RWPE2 (cell line): ENCODE results near the gene ARL8A.

ENCODE experiments used
- ATAC-seq: fragments of 200-7000 bp; cut with Tn5 transposase; 3 replicates; pipeline ENCODE4 v1.9.1; 2021; ENCODE audit warnings: low read depth
- DNase-seq: peaks from one replicate; pipeline ENCODE4 v3.0.0-alpha.2; 2020; ENCODE audit warnings: low spot score
- H3K27ac ChIP-seq: fragments of 450-650 bp; 2 replicates; pipeline ENCODE4 v1.5.1; 2017; ENCODE audit warnings: mild to moderate bottlenecking; ENCODE audit not compliant: poor library complexity, severe bottlenecking
- H3K27me3 ChIP-seq: fragments of 250-450 bp; sonication (Bioruptor Pico); 2 replicates; pipeline ENCODE4 v1.5.1; 2021; ENCODE audit warnings: mild to moderate bottlenecking, moderate library complexity; ENCODE audit not compliant: insufficient read depth, poor library complexity, severe bottlenecking
- H3K36me3 ChIP-seq: fragments of 250-450 bp; sonication (Bioruptor Pico); 2 replicates; pipeline ENCODE4 v1.5.1; 2020; ENCODE audit warnings: low read depth, mild to moderate bottlenecking, moderate library complexity
- H3K4me1 ChIP-seq: fragments of 250-450 bp; sonication (Bioruptor Pico); 2 replicates; pipeline ENCODE4 v1.5.1; 2021; ENCODE audit warnings: mild to moderate bottlenecking, moderate library complexity; ENCODE audit not compliant: insufficient read depth, poor library complexity, severe bottlenecking
- H3K4me3 ChIP-seq: fragments of 250-450 bp; sonication (Bioruptor Pico); 2 replicates; pipeline ENCODE4 v1.5.1; 2021; ENCODE audit warnings: mild to moderate bottlenecking, moderate library complexity; ENCODE audit not compliant: severe bottlenecking
- H3K9me3 ChIP-seq: fragments of 250-450 bp; sonication (Bioruptor Pico); 2 replicates; pipeline ENCODE4 v1.5.1; 2021; ENCODE audit warnings: mild to moderate bottlenecking, moderate library complexity; ENCODE audit not compliant: severe bottlenecking
- TF ChIP-seq, protein P1 (sequence below): fragments of 450-650 bp; IDR thresholded peaks from one replicate; pipeline ENCODE4 v1.5.1; 2017; ENCODE audit warnings: mild to moderate bottlenecking, moderate library complexity; ENCODE audit not compliant: poor library complexity, severe bottlenecking

The ARL8A gene

GRCh38 chr1:202151045-202151444, 6.5 kb upstream of the ARL8A start:
- no peaks in the 10 kb centered on the region for H3K9me3 ChIP-seq
- H3K4me3 ChIP-seq = no peak overlapping the region
- H3K36me3 ChIP-seq = no peaks in the 10 kb centered on the region
- ATAC-seq (no peak), DNase-seq (no peak)
- TF ChIP-seq, protein P1, sequence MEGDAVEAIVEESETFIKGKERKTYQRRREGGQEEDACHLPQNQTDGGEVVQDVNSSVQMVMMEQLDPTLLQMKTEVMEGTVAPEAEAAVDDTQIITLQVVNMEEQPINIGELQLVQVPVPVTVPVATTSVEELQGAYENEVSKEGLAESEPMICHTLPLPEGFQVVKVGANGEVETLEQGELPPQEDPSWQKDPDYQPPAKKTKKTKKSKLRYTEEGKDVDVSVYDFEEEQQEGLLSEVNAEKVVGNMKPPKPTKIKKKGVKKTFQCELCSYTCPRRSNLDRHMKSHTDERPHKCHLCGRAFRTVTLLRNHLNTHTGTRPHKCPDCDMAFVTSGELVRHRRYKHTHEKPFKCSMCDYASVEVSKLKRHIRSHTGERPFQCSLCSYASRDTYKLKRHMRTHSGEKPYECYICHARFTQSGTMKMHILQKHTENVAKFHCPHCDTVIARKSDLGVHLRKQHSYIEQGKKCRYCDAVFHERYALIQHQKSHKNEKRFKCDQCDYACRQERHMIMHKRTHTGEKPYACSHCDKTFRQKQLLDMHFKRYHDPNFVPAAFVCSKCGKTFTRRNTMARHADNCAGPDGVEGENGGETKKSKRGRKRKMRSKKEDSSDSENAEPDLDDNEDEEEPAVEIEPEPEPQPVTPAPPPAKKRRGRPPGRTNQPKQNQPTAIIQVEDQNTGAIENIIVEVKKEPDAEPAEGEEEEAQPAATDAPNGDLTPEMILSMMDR = no peak
- no peak overlapping the region for H3K27ac ChIP-seq
- H3K27me3 ChIP-seq = no peaks in the 10 kb centered on the region
- no peaks in the 10 kb centered on the region for H3K4me1 ChIP-seq

DNA sequence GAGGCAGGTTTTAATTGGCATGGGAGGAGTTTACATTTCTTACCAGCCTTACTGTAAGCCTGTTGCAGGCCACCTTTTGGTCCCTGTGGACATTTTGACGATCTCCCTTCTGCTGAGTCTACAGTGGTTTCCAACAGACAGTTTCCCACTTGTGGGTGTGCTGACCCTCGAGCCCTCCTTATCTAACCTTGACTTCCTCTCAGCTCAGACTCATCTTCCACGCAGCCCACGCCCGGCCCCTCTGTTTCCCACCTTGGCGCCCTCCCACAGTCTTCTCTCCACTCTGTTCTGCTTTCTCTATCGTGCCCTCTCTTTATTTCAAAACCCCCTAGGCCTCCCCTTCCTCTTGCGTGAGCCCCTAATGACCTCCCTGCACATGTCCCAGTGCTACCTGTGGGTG, 6.1 kb upstream of the ARL8A start:
- Histone ChIP-seq H3K27me3 (no peaks in the 10 kb centered on the region), H3K36me3 (no peaks in the 10 kb centered on the region), H3K4me3 (no peak overlapping the region), H3K9me3 (no peaks in the 10 kb centered on the region), H3K27ac (no peak overlapping the region), H3K4me1 (no peaks in the 10 kb centered on the region)
- DNase-seq = no peak
- TF ChIP-seq, protein P1 = no peak
- no peak for ATAC-seq

- DNase-seq (no peak), ATAC-seq (no peak)
- H3K36me3 ChIP-seq = no peaks in the 10 kb centered on the region
- H3K9me3 ChIP-seq = no peaks in the 10 kb centered on the region
- no peak overlapping the region for H3K27ac ChIP-seq
- H3K27me3 ChIP-seq = no peaks in the 10 kb centered on the region
- H3K4me3 ChIP-seq = no peak overlapping the region
- H3K4me1 ChIP-seq = no peaks in the 10 kb centered on the region
- TF ChIP-seq, protein P1 = no peak
Measured at GRCh38 chr1:202150187-202150586, 5.7 kb upstream of the ARL8A start.

GRCh38 chr1:202149566-202149965, 5.0 kb upstream of the ARL8A start:
- Histone ChIP-seq H3K36me3 (no peaks in the 10 kb centered on the region), H3K4me3 (no peak overlapping the region), H3K4me1 (no peaks in the 10 kb centered on the region), H3K9me3 (no peaks in the 10 kb centered on the region), H3K27me3 (no peaks in the 10 kb centered on the region), H3K27ac (no peak overlapping the region)
- ATAC-seq = no peak
- TF ChIP-seq, protein P1 = no peak
- DNase-seq = no peak

DNA sequence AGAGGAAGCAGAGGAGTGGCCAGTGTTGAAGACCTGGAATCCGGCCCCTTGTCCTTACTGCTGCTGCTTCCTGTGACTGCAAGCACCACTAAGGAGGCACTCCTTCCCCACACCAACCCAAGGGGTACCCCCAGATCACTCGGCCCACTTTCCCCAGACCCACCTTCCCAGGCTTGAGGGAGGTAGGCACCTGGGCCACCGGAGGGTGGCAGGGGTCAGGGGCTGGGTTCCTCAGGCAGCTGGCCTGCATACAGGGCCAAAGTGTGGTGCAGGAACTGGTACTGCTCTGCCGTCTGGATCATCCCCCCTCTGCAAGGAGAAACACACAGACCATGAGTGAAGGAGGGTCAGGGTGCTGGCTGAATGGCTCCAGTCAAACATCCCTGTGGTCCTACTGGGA, 3.9 kb upstream of the ARL8A start:
- Histone ChIP-seq H3K36me3 (no peaks in the 10 kb centered on the region), H3K27ac (no peak overlapping the region), H3K27me3 (no peaks in the 10 kb centered on the region), H3K4me1 (no peaks in the 10 kb centered on the region), H3K9me3 (no peaks in the 10 kb centered on the region), H3K4me3 (no peak overlapping the region)
- TF ChIP-seq, protein P1 = no peak
- no peak for DNase-seq
- no peak for ATAC-seq
